Peyer's patch (tissue), 4 donors: ENCODE results near the gene SEC61A2.
A peak's percentile ranks its signal among the peaks of the same experiment; 100 is the strongest.

ENCODE experiments used
- POLR2A ChIP-seq, 2 donors: fragments of 450-650 bp; IDR thresholded peaks; one replicate each; pipeline ENCODE4 v1.5.1; 2017; ENCODE audit warnings: antibody characterized with exemption in 2 of 2, mild to moderate bottlenecking in 2 of 2, moderate library complexity in 2 of 2
- TF ChIP-seq, protein P1 (sequence below), 6 experiments: fragments of 450-650 bp in 4 of 6; fragments of 200-600 bp in 2 of 6; sonication (generic) in 1 of 6; IDR thresholded peaks; one replicate each; pipeline ENCODE4 v1.5.1; 2017 to 2019; ENCODE audit warnings: antibody characterized with exemption in 6 of 6, mild to moderate bottlenecking in 3 of 6, moderate library complexity in 1 of 6

DNA sequence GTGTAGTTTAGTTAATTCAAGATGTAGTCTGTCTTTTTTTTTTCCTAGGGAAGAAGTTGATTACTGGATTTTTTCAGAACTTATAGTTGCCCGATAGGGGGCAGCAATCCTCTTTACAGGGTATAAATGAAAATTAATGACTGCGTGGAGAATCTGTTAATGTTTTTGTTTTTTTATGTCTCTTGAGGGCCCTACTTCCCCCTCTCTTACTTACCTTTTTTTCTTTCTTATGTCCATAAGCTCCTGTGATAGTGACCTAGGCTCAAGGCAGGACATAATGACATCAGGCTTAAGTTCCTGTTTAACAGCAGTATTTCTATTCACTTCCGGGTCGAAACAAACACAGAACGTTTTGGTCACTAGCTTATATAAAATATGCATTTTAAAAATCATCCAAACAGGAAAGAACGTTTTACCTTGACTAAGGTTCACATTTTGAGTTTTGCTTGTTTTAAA, 85.3 kb downstream of the SEC61A2 start:
- no peak for TF ChIP-seq POLR2A (IDR thresholded peaks at IDR 0.05)
- TF ChIP-seq, protein P1, sequence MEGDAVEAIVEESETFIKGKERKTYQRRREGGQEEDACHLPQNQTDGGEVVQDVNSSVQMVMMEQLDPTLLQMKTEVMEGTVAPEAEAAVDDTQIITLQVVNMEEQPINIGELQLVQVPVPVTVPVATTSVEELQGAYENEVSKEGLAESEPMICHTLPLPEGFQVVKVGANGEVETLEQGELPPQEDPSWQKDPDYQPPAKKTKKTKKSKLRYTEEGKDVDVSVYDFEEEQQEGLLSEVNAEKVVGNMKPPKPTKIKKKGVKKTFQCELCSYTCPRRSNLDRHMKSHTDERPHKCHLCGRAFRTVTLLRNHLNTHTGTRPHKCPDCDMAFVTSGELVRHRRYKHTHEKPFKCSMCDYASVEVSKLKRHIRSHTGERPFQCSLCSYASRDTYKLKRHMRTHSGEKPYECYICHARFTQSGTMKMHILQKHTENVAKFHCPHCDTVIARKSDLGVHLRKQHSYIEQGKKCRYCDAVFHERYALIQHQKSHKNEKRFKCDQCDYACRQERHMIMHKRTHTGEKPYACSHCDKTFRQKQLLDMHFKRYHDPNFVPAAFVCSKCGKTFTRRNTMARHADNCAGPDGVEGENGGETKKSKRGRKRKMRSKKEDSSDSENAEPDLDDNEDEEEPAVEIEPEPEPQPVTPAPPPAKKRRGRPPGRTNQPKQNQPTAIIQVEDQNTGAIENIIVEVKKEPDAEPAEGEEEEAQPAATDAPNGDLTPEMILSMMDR (IDR thresholded peaks at IDR 0.05) = peak; percentile 53 to 73 (median 60)
